SK-N-SH (cell line): ENCODE results near the gene HLF.

Experiments used
- CHD2 ChIP-seq: fragments of 150-350 bp; IDR thresholded peaks from 2 replicates; pipeline ENCODE4 v1.6.1; 2018; ENCODE audit warnings: low read length; ENCODE audit not compliant: partially characterized antibody
- CTCF ChIP-seq: fragments of 200-600 bp; sonication (generic); IDR thresholded peaks from 2 replicates; pipeline ENCODE4 v1.6.1; 2017; ENCODE audit warnings: antibody characterized with exemption, mild to moderate bottlenecking, moderate library complexity
- EZH2phosphoT487 ChIP-seq: fragments of 200-600 bp; sonication (generic); IDR thresholded peaks from 2 replicates; pipeline ENCODE4 v1.6.1; 2017; ENCODE audit warnings: low read depth, mixed run types, mild to moderate bottlenecking, antibody characterized with exemption, moderate library complexity, borderline replicate concordance
- FOXM1 ChIP-seq: IDR thresholded peaks from 2 replicates; pipeline ENCODE4 v1.4.0; 2012; ENCODE audit warnings: low read depth, mild to moderate bottlenecking
- GABPA ChIP-seq: IDR thresholded peaks from 2 replicates; pipeline ENCODE4 v1.4.0; 2012; ENCODE audit warnings: low read depth, mild to moderate bottlenecking
- IRF3 ChIP-seq: fragments of 150-350 bp; IDR thresholded peaks from 2 replicates; pipeline ENCODE4 v1.6.1; 2016; ENCODE audit warnings: mild to moderate bottlenecking, low read depth, low read length
- JUND ChIP-seq: IDR thresholded peaks from 2 replicates; pipeline ENCODE4 v1.4.0; 2012
- MAX ChIP-seq: IDR thresholded peaks from 2 replicates; pipeline ENCODE4 v1.4.0; 2012; ENCODE audit warnings: low read depth
- POLR2AphosphoS5 ChIP-seq: IDR thresholded peaks from 2 replicates; pipeline ENCODE4 v1.6.1; 2012; ENCODE audit warnings: low read depth, low read length
- RAD21 ChIP-seq: IDR thresholded peaks from 2 replicates; pipeline ENCODE4 v1.6.1; 2012; ENCODE audit warnings: mild to moderate bottlenecking, low read length
- REST ChIP-seq: IDR thresholded peaks from 2 replicates; pipeline ENCODE4 v1.6.1; 2012; ENCODE audit warnings: mild to moderate bottlenecking, low read depth, low read length, moderate library complexity
- RXRA ChIP-seq: IDR thresholded peaks from 2 replicates; pipeline ENCODE4 v1.4.0; 2012; ENCODE audit warnings: low read depth, mild to moderate bottlenecking, borderline replicate concordance
- SIN3A ChIP-seq: IDR thresholded peaks from 2 replicates; pipeline ENCODE4 v1.6.1; 2012; ENCODE audit warnings: low read depth, mild to moderate bottlenecking, low read length, moderate library complexity, borderline replicate concordance
- SMC3 ChIP-seq: IDR thresholded peaks from 2 replicates; pipeline ENCODE4 v1.6.1; 2012; ENCODE audit warnings: low read depth, low read length, improper control_type of control experiment

- TF ChIP-seq CHD2 (no peak), CTCF (no peak), RAD21 (no peak), POLR2AphosphoS5 (no peak), SIN3A (no peak), SMC3 (no peak), MAX (no peak), RXRA (no peak), REST (no peak), IRF3 (no peak), JUND (no peak), FOXM1 (no peak), EZH2phosphoT487 (no peak), GABPA (no peak)
Observed at GRCh38 chr17:55299890-55300289, 35.1 kb downstream of the HLF start.
